WTC11 (cell line): Measurements from ENCODE around the gene ERBB4. TPM values are rescaled to one million over a fixed set of nuclear protein-coding genes. Genes with fewer than 3 reads are reported as not detected.

ENCODE experiments used
- ATAC-seq: fragments of 200-7000 bp; cut with Tn5 transposase; 2 replicates; pipeline ENCODE4 v1.10.0; 2021; ENCODE audit warnings: mild to moderate bottlenecking, moderate library complexity
- CTCF ChIA-PET: fragments of 300-600 bp; sonication (Branson Sonifier 250); formaldehyde crosslinking; loops from one replicate; lab custom pipeline; 2021; ENCODE audit warnings: antibody characterized with exemption; lab: Charles Lee
- POLR2A ChIA-PET: fragments of 350-600 bp; sonication (Branson Sonifier 250); formaldehyde crosslinking; loops from one replicate; lab custom pipeline; 2021; ENCODE audit warnings: antibody characterized with exemption; lab: Charles Lee
- DNase-seq: peaks from one replicate; pipeline ENCODE4 v3.0.0; 2021; ENCODE audit warnings: low spot score
- H3K27ac Mint-ChIP-seq: 2 replicates; pipeline ENCODE4 v1.8.0; 2021; ENCODE audit warnings: mixed read lengths
- H3K27me3 Mint-ChIP-seq: 2 replicates; pipeline ENCODE4 v1.8.0; 2021; ENCODE audit warnings: low read depth, mild to moderate bottlenecking, moderate library complexity, mixed read lengths
- H3K36me3 Mint-ChIP-seq: 2 replicates; pipeline ENCODE4 v1.8.0; 2021; ENCODE audit warnings: mixed read lengths
- H3K4me1 Mint-ChIP-seq: 2 replicates; pipeline ENCODE4 v1.8.0; 2022; ENCODE audit warnings: mixed read lengths
- H3K4me3 Mint-ChIP-seq: 2 replicates; pipeline ENCODE4 v1.8.0; 2021; ENCODE audit warnings: mild to moderate bottlenecking, moderate library complexity, mixed read lengths
- H3K9me3 Mint-ChIP-seq: 2 replicates; pipeline ENCODE4 v1.8.0; 2021; ENCODE audit warnings: mixed read lengths
- AFF4 ChIP-seq: sonication (generic); formaldehyde crosslinking; IDR thresholded peaks from 2 replicates; pipeline ENCODE4 v1.8.1; 2023; ENCODE audit warnings: mild to moderate bottlenecking, missing genetic modification reagents, borderline replicate concordance
- HMGA2 ChIP-seq: fragments of 250-450 bp; sonication (Bioruptor Pico); IDR thresholded peaks from 2 replicates; pipeline ENCODE4 v1.4.0; 2021; ENCODE audit warnings: mild to moderate bottlenecking, moderate library complexity
- KAT7 ChIP-seq: sonication (generic); formaldehyde crosslinking; IDR thresholded peaks from 2 replicates; pipeline ENCODE4 v1.8.1; 2023; ENCODE audit warnings: missing genetic modification reagents, mild to moderate bottlenecking, borderline replicate concordance
- MLX ChIP-seq: sonication (generic); formaldehyde crosslinking; IDR thresholded peaks from 2 replicates; pipeline ENCODE4 v1.8.1; 2023; ENCODE audit warnings: mild to moderate bottlenecking, missing genetic modification reagents, moderate library complexity
- OVOL2 ChIP-seq: fragments of 250-450 bp; sonication (Bioruptor Pico); IDR thresholded peaks from 2 replicates; pipeline ENCODE4 v1.9.0; 2021; ENCODE audit warnings: mild to moderate bottlenecking, borderline replicate concordance
- RELA ChIP-seq: sonication (generic); formaldehyde crosslinking; IDR thresholded peaks from 2 replicates; pipeline ENCODE4 v1.8.1; 2022; ENCODE audit warnings: missing genetic modification reagents, mild to moderate bottlenecking, borderline replicate concordance
- SMAD4 ChIP-seq: sonication (generic); formaldehyde crosslinking; IDR thresholded peaks from 2 replicates; pipeline ENCODE4 v1.8.0; 2022; ENCODE audit warnings: mild to moderate bottlenecking, missing genetic modification reagents
- SP1 ChIP-seq: sonication (generic); formaldehyde crosslinking; conservative IDR thresholded peaks from 2 replicates; pipeline ENCODE4 v1.8.1; 2022; ENCODE audit warnings: missing genetic modification reagents
- STAT6 ChIP-seq: sonication (generic); formaldehyde crosslinking; conservative IDR thresholded peaks from 2 replicates; pipeline ENCODE4 v1.8.1; 2023; ENCODE audit warnings: mild to moderate bottlenecking, low read depth, missing genetic modification reagents, moderate library complexity
- TEAD1 ChIP-seq: sonication (generic); formaldehyde crosslinking; IDR thresholded peaks from 2 replicates; pipeline ENCODE4 v1.8.0; 2022; ENCODE audit warnings: mild to moderate bottlenecking, missing genetic modification reagents
- total RNA-seq: library from RNA; stranded (reverse); gene quantifications from 3 replicates; pipeline ENCODE4 v1.2.3, GENCODE V29; 2021
- TF ChIP-seq, protein P1 (sequence below): sonication (generic); formaldehyde crosslinking; IDR thresholded peaks from 2 replicates; pipeline ENCODE4 v1.8.1; 2022; ENCODE audit warnings: low read depth, mild to moderate bottlenecking, moderate library complexity, missing genetic modification reagents, borderline replicate concordance
- TF ChIP-seq, protein P2 (sequence below): sonication (generic); formaldehyde crosslinking; IDR thresholded peaks from 2 replicates; pipeline ENCODE4 v1.8.0; 2023; ENCODE audit warnings: missing genetic modification reagents, mild to moderate bottlenecking, borderline replicate concordance
- TF ChIP-seq, protein P3 (sequence below): sonication (generic); formaldehyde crosslinking; IDR thresholded peaks from 2 replicates; pipeline ENCODE4 v1.8.1; 2023; ENCODE audit warnings: mild to moderate bottlenecking, moderate library complexity, missing genetic modification reagents

ERBB4 gene
- total RNA-seq, 1 experiment from 2014 or later, result 1.6 TPM

GRCh38 chr2:211760103-211760502 lies 778.5 kb downstream of the ERBB4 start (continued):
- TF ChIP-seq OVOL2 (CRISPR knock-in tag), result no peak

DNA sequence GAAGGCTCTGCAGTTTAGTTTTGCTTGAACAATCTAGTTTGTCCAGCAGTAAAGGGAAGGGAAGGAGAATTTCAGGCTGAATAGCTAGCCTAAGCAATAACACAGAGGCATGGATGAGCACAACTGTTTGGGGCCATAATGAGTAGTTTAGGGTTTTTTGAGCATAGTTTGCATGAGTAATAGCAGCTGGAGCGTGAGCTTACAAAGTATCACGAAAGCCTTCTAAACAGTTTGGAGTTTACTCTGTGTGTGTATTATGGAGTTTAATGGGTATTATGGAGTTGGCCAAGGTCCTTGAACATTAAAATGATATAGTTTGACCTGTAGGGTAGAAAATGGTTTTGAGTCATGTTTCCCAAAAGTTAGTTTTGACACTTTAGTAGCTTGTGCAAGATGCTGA lies 782.3 kb downstream of the ERBB4 start:
- no peaks in the 10 kb centered on the region for H3K36me3 Mint-ChIP-seq
- H3K4me3 Mint-ChIP-seq, result no peak overlapping the region
- ChIA-PET POLR2A (no interaction called here), CTCF (interaction anchor here (1.1 kb wide), 1 partner anchor 11 kb away, joined by 4 read pairs; no protein-coding TSS in a partner anchor)
- TF ChIP-seq STAT6 (CRISPR knock-in tag) (no peak), TEAD1 (no peak), HMGA2 (CRISPR knock-in tag) (no peak), KAT7 (CRISPR knock-in tag) (no peak), SP1 (no peak), RELA (CRISPR knock-in tag) (no peak), AFF4 (CRISPR knock-in tag) (no peak), SMAD4 (CRISPR knock-in tag) (no peak), MLX (no peak)
- TF ChIP-seq, protein P1, sequence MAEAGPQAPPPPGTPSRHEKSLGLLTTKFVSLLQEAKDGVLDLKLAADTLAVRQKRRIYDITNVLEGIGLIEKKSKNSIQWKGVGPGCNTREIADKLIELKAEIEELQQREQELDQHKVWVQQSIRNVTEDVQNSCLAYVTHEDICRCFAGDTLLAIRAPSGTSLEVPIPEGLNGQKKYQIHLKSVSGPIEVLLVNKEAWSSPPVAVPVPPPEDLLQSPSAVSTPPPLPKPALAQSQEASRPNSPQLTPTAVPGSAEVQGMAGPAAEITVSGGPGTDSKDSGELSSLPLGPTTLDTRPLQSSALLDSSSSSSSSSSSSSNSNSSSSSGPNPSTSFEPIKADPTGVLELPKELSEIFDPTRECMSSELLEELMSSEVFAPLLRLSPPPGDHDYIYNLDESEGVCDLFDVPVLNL (CRISPR knock-in tag), result no peak
- TF ChIP-seq, protein P2, sequence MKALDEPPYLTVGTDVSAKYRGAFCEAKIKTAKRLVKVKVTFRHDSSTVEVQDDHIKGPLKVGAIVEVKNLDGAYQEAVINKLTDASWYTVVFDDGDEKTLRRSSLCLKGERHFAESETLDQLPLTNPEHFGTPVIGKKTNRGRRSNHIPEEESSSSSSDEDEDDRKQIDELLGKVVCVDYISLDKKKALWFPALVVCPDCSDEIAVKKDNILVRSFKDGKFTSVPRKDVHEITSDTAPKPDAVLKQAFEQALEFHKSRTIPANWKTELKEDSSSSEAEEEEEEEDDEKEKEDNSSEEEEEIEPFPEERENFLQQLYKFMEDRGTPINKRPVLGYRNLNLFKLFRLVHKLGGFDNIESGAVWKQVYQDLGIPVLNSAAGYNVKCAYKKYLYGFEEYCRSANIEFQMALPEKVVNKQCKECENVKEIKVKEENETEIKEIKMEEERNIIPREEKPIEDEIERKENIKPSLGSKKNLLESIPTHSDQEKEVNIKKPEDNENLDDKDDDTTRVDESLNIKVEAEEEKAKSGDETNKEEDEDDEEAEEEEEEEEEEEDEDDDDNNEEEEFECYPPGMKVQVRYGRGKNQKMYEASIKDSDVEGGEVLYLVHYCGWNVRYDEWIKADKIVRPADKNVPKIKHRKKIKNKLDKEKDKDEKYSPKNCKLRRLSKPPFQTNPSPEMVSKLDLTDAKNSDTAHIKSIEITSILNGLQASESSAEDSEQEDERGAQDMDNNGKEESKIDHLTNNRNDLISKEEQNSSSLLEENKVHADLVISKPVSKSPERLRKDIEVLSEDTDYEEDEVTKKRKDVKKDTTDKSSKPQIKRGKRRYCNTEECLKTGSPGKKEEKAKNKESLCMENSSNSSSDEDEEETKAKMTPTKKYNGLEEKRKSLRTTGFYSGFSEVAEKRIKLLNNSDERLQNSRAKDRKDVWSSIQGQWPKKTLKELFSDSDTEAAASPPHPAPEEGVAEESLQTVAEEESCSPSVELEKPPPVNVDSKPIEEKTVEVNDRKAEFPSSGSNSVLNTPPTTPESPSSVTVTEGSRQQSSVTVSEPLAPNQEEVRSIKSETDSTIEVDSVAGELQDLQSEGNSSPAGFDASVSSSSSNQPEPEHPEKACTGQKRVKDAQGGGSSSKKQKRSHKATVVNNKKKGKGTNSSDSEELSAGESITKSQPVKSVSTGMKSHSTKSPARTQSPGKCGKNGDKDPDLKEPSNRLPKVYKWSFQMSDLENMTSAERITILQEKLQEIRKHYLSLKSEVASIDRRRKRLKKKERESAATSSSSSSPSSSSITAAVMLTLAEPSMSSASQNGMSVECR (CRISPR knock-in tag), result no peak
- TF ChIP-seq, protein P3, sequence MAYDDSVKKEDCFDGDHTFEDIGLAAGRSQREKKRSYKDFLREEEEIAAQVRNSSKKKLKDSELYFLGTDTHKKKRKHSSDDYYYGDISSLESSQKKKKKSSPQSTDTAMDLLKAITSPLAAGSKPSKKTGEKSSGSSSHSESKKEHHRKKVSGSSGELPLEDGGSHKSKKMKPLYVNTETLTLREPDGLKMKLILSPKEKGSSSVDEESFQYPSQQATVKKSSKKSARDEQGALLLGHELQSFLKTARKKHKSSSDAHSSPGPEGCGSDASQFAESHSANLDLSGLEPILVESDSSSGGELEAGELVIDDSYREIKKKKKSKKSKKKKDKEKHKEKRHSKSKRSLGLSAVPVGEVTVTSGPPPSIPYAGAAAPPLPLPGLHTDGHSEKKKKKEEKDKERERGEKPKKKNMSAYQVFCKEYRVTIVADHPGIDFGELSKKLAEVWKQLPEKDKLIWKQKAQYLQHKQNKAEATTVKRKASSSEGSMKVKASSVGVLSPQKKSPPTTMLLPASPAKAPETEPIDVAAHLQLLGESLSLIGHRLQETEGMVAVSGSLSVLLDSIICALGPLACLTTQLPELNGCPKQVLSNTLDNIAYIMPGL (CRISPR knock-in tag), result no peak
- no peaks in the 10 kb centered on the region for H3K4me1 Mint-ChIP-seq
- no peaks in the 10 kb centered on the region for H3K9me3 Mint-ChIP-seq
- DNase-seq (no peak), ATAC-seq (no peak)
- no peak overlapping the region for H3K27ac Mint-ChIP-seq
- H3K27me3 Mint-ChIP-seq, result no peaks in the 10 kb centered on the region
